ENCODE results near the gene SPAG6.

DNA sequence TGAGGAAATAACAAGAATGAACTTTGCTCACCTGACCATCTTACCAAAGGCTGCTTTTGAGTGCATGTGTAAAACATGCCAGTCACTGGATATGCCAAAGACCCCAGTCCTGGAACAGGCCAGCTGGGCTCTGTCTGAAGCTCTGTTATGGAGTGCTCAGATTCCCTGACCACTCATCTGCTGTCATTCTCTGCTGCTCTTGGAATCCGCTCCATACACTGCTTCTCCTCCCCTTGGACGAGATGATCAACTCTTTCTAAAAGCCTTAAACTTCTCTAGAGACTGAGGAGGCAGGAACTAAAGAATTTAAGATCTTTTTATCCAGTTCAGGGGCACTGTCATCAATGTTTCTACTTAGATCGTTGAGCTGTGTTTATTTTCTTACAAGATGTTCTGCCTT is 100.2 kb downstream of the SPAG6 start:
- TF ChIP-seq, protein P1, sequence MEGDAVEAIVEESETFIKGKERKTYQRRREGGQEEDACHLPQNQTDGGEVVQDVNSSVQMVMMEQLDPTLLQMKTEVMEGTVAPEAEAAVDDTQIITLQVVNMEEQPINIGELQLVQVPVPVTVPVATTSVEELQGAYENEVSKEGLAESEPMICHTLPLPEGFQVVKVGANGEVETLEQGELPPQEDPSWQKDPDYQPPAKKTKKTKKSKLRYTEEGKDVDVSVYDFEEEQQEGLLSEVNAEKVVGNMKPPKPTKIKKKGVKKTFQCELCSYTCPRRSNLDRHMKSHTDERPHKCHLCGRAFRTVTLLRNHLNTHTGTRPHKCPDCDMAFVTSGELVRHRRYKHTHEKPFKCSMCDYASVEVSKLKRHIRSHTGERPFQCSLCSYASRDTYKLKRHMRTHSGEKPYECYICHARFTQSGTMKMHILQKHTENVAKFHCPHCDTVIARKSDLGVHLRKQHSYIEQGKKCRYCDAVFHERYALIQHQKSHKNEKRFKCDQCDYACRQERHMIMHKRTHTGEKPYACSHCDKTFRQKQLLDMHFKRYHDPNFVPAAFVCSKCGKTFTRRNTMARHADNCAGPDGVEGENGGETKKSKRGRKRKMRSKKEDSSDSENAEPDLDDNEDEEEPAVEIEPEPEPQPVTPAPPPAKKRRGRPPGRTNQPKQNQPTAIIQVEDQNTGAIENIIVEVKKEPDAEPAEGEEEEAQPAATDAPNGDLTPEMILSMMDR (IDR thresholded peaks at IDR 0.05; ENCODE audit: borderline replicate concordance, extremely low read depth, low read length, poor library complexity, severe bottlenecking) = no peak
- no peak for TF ChIP-seq EZH2 (IDR thresholded peaks at IDR 0.05; ENCODE audit: borderline replicate concordance, low read depth, low read length, severe bottlenecking)
